GM19023 (cell line): ENCODE measurements around the gene FGL2.
"Not testable (repeated sequence)": the region's sequence is repeated elsewhere in the genome, so short reads cannot be mapped to it uniquely, and the experiment has no call there.

Experiments used
- ATAC-seq: cut with Tn5 transposase; IDR thresholded peaks from one replicate; pipeline ENCODE4 v1.9.1; 2021; ENCODE audit warnings: mild to moderate bottlenecking, moderate library complexity; ENCODE audit not compliant: unreplicated experiment

The FGL2 gene, protein sequence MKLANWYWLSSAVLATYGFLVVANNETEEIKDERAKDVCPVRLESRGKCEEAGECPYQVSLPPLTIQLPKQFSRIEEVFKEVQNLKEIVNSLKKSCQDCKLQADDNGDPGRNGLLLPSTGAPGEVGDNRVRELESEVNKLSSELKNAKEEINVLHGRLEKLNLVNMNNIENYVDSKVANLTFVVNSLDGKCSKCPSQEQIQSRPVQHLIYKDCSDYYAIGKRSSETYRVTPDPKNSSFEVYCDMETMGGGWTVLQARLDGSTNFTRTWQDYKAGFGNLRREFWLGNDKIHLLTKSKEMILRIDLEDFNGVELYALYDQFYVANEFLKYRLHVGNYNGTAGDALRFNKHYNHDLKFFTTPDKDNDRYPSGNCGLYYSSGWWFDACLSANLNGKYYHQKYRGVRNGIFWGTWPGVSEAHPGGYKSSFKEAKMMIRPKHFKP

DNA sequence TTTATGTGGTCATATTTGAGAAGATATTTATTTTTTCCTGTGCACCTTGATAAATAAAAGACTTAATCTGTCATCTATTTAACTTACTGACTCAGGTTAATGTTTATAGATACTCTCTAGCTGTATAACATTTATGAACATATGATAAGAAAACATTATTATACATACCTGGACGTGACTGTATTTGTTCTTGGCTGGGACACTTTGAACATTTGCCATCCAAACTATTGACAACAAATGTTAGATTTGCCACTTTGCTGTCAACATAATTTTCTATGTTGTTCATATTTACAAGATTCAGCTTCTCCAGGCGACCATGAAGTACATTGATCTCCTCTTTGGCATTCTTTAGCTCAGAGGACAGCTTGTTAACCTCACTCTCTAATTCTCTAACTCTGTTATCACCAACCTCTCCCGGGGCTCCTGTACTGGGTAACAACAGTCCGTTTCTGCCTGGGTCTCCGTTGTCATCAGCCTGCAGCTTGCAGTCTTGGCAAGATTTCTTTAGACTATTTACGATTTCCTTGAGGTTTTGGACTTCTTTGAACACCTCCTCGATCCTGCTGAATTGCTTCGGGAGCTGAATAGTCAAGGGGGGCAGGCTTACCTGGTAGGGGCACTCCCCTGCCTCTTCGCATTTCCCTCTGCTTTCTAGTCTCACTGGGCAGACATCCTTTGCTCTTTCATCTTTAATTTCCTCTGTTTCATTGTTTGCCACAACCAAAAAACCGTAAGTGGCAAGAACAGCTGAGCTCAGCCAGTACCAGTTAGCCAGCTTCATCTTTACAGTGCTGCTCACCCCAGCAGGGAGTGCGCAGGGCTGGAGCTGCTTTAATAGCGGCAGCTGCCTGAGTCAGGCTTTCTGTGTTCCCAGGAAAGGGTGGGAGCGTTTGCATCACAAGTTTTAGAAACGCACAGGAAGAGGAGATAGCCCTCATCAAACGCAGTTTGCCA lies at the start of gene FGL2:
FGL2 (minus strand) TSS at position 807 of the 954 bp plus-strand sequence; CDS start at position 781, 26 bp downstream.
- ATAC-seq = no peak

DNA sequence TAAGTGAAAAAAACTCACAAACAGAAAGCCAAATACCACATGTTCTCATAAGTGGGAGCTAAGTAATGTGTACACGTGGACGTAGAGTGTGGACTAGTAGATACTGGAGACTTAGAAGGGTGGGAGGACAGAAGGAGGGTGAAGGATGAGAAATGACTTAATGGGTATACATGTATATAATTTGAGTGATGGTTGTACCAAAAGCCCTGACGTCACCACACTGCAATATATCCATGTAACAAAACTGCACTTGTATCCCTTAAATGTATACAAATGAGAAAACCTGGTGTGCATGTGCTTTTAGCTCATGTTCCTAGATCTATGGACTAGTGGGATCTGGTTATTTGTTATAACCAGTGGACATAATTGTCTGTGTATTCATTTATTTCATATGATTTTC lies 48.5 kb upstream of the FGL2 start:
- no peak for ATAC-seq

DNA sequence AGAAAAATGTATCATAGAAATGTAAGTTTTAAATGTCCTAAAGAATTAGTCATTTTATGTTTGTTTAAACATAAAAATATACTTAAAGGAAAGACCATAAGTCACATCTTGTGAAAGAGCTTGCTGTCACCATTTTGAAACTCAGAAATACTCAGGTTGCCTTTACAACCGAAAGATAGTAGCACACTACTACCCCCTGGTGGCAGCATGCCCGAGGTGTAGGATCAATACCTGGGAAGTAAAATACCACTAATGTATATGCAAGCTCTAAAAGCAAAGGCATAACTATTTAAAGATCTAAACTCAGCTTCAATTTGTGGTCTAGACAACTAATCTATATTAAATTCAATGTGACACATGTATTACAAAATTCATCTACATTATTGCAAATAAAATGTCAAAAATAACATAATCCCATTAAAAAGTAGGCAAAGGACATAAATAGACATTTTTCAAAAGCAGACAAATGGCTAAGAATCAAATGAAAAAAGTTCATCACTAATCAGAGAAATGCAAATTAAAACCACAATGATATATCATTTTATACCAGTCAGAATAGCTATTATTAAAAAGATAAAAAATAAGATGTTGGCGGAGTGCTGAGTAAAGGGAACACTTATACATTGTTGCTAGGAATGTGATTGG lies 47.7 kb upstream of the FGL2 start:
- no peak for ATAC-seq

DNA sequence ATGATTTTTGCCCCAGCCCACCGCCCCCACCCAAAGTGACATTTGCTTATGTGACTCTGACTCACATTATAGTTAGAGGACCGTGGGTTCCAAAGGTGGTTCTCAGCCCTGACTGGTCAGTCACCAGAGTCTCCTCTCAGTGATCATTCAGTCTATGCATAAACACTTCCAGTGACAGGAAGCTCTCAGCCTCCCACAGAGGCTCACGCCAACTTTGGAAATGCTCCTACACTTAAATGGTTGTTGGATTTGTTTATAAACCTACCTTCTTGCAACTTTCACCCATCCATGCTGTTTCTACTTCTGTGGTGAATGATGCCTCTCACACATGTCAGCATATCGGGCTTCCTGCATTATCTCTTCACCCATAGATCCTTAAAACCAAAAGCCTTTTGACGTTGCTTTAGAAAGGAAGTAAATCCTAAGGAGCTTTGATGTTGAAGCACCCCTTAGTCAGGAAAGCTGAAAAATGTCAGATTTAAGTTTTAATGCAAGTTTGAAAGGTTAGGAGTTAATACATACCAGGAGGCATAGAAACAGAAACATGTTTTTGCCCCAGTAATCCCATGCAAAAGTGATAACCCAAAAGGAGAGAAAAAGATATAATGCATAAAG lies 46.5 kb upstream of the FGL2 start:
- no peak for ATAC-seq

DNA sequence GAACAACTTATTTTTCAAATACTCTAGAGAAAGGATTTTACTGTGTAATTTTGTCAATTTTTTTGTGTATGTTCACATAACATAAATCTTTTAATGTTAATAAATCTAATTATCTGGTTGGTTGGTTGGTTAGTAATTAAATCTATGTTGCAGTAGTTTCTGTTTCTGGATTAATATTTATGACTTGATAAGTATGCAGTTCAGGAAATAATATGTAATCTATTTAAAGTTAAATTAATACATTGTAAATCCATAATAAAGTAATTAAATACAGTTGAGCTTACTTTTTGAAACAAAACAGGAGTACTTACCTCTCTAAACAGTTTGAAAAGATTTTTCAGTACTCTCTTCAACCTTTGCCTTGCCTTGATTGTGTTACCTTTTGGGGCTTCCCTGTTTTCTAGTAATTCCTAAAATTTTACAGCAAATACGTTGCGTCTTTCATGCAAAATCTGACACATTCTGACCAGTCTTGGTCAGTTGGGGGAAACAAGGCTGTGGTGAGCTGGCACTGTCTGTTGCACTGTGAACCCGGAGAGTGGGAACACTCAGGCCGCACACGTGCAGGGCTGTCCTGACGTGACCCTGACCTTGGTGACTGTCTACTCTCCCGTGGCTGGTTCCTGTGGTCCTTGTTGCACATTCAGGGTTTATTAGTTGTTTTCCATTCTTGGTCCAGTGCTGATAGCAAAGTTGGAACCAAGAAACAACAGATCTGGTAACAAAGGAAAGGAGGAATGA lies 45.6 kb upstream of the FGL2 start:
- ATAC-seq = no peak

DNA sequence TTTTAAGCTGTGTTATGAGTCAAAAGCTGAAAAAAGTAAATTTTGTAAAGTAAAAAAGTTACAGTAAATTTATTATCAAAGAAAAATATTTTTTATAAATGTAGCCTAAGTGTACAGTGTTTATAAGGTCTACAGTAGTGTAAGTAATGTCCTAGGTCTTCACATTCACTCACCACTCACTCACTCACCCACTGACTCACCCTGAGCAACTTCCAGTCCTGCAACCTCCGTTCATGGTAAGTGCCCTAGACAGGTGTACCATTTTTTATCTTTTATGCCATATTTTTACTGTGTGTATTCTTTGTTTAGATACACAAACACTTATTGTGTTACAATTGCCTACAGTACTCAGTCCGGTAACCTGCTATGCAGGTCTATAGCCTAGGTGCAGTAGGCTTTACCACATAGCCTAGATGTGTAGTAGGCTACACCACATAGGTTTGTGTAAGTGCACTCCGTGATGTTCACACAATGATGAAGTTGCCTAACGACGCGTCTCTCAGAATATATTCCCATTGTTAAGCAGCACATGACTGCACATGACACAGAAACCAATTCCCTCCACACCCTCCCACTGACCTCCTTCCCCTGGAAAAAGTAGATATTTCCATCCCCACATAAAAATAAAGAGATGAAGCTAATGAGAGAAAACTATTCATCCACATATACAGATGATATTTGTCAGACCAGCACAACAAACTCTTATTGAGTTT lies 44.8 kb upstream of the FGL2 start:
- ATAC-seq = no peak

DNA sequence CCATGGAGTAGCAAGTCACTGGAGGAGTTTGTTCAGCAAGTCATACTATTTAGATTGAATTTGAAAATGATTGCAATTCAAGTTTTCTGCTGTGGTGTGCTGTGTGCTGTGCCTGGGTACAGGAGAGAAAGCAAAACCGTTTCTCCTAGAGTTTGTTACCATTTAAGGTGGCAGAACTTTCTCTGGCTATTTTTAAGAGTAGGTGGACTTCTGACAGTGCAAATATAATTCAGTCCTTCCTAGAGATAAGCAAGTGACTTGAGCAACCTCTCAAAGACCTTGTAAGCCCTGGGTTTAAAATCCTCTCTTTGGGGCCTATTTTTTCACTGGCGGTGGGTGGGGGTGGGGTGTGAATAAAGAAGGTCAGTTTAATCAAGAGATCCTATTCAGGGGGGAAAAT lies 42.9 kb upstream of the FGL2 start:
- ATAC-seq = no peak

DNA sequence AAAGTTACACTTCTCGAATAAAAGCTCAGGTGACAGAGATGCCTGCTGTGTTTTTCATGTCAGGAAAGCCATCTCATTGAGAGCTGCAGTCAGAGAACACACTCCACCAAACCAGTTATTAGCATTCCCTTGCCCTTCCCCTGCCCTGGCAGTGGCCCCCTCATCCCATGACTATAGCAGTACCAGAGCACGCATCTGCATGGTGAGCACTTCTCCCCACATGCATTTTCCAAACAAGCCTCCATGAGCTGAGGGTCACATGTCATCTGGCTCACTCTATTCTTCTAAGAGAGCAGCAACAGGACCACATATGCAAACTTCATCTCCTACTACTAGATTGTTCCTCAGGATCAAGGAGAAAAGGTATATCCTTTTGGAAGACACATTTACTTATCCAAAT lies 42.4 kb upstream of the FGL2 start:
- ATAC-seq = no peak

DNA sequence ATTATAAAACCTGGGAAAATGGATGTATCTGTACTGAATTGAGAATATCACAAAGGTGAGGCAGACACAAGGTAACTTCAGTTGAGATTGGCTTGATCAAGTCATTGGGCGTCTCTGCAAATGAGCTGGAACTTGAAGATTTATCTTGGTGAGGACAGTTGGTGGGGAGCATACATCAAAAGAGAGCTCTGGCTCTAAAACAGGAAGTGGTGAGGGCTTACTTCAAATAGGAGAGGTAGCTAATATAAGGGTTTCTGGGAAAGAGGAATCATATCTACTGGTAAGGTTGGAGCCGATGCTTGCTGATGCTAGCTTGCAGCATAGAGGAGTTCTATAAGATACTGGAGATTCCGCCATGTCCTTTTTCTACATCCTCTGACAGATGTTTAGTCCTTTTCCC lies 39.9 kb upstream of the FGL2 start:
- no peak for ATAC-seq

DNA sequence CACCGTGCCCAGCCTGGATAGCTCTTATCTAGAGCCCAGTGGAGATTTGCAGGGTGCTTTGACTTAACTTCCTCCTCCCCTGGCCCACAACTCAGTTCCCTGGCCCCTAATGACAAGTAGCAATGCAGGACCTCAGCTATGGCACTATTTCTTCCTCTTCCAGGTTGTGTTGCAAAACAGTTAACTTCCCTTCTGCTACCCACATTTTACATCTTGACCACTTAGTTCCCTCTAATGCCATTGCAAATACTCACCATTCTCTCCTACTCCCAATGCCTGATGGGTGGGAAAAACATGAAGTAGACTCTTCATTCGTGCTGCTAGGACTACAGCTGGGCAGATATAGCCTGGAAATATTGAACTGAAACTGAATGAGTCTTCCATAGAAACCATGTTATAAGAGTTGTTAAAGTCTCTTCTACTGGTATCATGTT lies 39.1 kb upstream of the FGL2 start:
- no peak for ATAC-seq

DNA sequence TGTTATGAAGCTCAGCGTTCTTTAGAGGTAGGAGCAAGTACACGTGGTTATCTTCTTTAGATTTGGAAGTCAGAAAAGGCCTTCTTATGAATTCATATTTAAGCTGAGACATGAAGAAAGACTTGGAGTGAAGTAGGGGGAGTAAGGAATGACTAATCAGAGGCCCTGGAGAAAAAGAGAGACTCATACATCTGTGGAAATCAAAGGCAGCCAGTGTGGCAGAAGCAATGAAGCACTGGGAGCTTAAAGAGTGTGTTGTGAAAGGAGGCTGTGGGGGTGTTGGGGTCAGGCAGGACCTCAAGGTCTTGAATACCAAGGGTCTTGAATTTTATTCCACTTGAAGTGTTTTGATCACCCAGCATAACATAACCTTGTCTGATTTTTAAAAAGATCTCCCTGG lies 35.7 kb upstream of the FGL2 start:
- no peak for ATAC-seq

DNA sequence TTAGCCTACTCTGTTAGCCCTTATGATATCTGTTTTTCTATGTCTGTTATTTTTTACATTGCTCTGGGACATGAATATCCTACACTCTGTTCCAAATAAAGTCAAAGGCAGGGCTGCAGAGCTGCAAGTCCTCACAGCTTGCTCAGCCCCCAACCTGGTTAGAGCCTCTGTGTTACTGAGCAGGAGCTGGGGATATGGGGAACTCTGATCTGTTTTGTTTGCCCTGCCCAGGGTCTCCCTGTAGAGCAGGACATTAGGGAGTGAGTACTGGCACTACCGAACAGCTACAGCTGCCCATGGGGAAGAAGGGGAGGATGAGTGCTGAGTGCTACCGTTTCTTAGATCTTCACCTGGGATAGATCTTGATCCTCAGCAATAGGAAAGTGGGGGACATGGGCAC lies 32.8 kb upstream of the FGL2 start:
- ATAC-seq = no peak

DNA sequence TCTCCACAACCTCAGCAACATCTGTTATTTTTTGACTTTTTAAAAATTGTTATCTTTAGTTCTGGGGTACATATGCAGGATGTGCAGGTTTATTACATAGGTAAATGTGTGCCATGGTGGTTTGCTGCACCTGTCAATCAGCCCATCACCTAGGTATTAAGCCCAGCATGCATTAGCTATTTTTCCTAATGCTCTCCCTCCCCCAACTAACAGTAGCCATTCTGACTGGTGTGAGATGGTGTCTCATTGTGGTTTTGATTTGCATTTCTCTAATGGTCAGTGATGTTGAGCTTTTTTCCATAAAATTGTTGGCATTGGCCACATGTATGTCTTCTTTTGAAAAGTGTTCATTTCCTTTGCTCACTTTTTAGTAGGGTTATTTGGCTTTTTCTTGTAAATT lies 29.2 kb upstream of the FGL2 start:
- ATAC-seq = not testable (repeated sequence)

DNA sequence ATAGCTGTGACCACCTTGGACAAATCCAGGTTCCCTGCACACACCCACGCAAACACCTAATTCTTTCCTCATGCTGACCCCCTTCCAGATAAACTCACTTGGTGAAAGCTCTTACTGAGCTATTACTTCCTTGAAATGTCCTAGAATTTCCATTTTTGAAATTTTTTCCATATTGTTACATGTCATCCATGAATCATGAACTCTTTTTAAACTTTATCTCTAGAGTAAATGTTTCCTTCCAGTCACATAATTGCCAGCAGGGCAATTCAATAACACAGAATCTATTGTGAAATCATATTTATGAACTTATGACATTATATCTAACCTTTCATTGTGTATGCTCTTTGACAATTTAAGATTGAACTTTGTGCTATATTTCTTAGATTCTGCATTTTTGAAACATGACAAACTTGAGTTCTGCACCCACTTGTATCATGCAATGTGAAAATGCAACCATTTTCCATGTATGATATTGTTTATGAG lies 26.8 kb upstream of the FGL2 start:
- ATAC-seq = no peak

DNA sequence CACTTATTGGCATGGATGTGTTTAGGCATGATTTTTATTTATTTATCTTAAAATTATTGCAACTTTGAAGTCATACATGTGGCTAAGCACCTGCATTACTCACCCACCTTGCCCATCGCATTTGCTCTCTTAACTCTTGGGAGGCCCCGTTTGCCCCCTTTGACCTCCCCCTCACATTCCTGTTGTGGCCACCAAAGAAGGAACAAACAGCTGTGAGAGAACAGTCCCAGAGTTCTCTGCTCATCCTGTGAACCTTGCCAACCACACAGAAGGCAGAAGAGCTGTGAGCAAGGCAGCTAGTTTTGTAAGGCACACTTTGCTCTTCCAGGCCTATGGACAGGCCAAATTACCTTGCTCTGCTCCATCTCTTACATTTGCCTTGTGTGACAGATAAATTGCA lies 23.6 kb upstream of the FGL2 start:
- no peak for ATAC-seq

DNA sequence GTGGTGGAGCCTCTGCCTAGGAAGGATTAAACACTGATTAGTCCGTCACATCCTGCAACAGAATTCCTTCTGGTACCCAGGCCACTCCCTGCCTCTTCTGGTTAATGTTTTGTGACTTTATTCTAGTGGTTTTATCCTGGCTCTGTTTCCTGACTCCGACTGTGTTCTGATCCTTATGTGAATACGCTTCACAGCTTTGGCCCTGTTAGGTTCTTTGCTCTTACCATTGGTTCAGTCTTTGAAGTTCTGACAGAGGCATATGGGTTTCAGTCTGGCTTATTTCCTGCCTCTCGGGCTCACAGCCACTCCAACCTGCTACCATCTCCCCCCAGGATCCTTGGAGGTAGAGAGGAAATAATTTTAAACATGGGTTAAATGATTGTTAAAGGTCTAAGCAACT lies 23.2 kb upstream of the FGL2 start:
- ATAC-seq = no peak

DNA sequence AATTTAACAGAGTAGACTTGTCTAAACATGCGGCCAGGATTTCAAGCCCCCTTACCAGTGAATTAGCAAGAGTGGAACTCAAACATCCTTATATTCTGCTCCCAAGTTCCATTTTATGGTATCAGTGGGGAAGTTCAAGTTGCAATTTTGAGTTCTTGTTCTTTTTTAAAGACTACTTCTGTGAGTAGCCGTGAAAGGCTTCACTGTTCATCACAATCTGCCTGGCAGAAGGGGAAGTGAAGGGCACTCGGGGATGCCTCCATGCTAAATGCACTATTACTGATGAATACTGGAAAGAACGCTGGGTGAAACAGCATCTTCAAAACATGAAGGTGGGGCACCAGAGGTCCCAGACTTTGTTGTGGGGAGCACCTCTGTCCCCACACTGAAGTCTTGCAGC lies 22.4 kb upstream of the FGL2 start:
- no peak for ATAC-seq

DNA sequence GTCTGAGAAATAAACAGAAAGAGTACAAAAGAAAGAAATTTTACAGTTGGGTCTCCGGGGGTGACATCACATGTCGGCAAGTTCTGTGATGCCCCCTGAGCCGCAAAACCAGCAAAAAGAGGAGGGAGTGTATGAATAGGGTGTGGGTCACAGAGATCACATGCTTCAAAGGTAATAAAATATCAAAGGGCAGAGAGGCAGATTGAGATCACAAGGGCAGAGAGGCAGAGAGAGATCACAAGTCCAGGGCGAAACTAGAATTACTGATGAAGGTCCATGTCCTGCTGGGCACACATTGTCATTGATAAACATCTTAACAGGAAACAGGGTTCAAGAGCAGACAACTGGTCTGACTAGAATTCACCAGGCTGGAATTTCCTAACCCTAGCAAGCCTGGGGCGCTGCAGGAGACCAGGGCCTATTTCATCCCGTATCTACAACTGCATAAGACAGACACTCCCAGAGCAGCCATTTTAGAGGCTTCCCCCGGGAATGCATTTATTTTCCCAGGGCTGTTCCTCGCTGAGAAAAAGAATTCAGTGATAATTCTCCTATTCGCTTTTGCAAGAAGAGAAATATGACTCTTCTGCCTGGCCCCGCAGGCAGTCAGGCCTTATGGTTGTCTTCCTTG lies 20.2 kb upstream of the FGL2 start:
- ATAC-seq = not testable (repeated sequence)
